ENCODE measurements around the gene CCZ1B. TPM values are rescaled to one million over a fixed set of nuclear protein-coding genes. Genes with fewer than 3 reads are reported as not detected.
"Not testable (repeated sequence)": the region's sequence is repeated elsewhere in the genome, so short reads cannot be mapped to it uniquely, and the experiment has no call there.

CCZ1B gene
- total RNA-seq, 1 donor from 2014 or later: 57.7 TPM

DNA sequence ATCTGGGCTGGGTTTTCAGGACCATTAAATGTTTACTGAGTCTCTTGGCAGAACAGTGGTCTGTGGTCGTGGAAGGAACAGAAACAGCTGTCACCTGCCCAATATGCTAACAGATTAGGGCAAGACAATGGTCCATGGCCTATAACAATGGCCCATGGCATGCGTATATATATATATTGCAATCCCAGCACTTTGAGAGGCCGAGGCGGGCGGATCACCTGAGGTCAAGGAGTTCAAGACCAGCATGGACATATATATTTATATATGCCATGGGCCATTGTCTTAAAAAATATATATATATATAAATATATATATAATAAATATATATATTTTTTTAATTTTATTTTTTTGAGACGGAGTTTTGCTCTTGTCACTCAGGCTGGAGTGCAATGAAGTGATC is 44.5 kb downstream of the CCZ1B start:
- FAIRE-seq; DNase-seq (ENCODE audit: low read depth); H3K4me3 ChIP-seq (ENCODE audit: low read depth, low read length); H3K36me3 ChIP-seq (ENCODE audit: control insufficient read depth, insufficient read depth, low read length); H3K27me3 ChIP-seq (ENCODE audit: control insufficient read depth, insufficient read depth, low read length): not testable (repeated sequence)

DNA sequence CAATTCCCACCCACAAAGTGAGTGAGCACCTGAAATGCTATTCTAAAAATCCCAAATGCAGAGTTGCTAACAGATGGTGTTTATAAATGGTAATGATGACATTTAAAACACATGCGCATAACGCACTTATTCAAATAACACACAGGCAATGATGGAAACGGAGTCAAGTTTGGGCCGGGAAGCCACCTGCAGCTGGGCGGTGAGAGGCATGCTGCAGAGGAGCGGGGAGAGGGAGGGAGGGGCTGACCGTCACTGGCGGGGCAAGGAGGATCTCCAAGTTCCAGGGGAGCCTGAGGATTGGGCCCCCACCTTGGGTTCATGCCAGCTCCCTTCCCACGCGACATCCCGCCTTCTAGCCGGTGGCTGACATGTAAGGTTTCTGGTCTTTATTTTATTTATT is 64.9 kb downstream of the CCZ1B start:
- not testable (repeated sequence) for DNase-seq (ENCODE audit: low read depth); FAIRE-seq; H3K27me3 ChIP-seq (ENCODE audit: control insufficient read depth, insufficient read depth, low read length); H3K4me3 ChIP-seq (ENCODE audit: low read depth, low read length); H3K36me3 ChIP-seq (ENCODE audit: control insufficient read depth, insufficient read depth, low read length)

DNA sequence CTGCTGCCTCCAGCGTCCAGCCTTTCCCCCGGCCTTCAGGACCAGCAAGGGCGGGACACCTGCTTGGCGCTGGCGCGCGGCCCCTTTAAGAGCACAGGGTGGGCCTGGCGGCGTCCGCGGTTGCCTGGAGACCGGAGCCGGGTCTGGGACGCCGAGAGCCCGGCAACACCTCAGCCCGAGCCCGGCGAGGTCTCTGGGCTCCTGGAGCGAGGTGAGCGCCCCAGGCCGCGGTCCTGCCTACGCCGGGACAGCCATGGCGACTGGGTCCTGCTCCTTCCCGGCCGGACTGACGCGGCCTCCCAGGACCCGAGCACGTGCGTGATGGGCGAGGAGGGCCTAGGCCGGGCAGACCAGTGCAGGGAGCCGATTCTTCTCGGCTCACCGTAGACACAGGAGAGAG is 72.1 kb downstream of the CCZ1B start, which contains the start of gene RSPH10B2:
Gene RSPH10B2, plus strand, starts transcription at position 140 of the 400 bp plus-strand sequence. CDS start 3,575 bp downstream, outside the sequence.
- not testable (repeated sequence) for DNase-seq (ENCODE audit: low read depth); FAIRE-seq; H3K4me3 ChIP-seq (ENCODE audit: low read depth, low read length); H3K36me3 ChIP-seq (ENCODE audit: control insufficient read depth, insufficient read depth, low read length); H3K27me3 ChIP-seq (ENCODE audit: control insufficient read depth, insufficient read depth, low read length)

DNA sequence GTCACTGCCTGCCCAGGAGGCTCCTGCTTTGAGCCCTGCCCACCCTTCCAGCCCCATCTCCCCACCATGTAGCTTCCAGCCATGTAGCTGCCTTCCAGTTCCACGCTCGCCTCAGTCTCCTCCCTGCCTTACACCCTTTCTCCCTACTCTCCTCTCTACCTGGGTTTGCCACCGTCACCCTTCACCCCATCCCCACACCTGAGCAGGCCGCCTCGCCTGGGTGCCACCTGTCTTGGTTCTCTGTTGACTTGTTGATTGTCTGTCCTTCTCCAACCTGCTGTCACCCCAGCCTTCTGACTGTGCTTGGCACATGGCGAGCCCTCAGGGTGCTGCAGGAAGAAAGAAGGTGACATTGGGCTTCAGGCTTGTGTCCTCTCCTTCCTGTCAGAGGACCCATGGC is 75.9 kb downstream of the CCZ1B start:
- DNase-seq (ENCODE audit: low read depth); H3K4me3 ChIP-seq (ENCODE audit: low read depth, low read length); H3K27me3 ChIP-seq (ENCODE audit: control insufficient read depth, insufficient read depth, low read length); H3K36me3 ChIP-seq (ENCODE audit: control insufficient read depth, insufficient read depth, low read length): not testable (repeated sequence)
- peak; percentile 52 for FAIRE-seq

DNA sequence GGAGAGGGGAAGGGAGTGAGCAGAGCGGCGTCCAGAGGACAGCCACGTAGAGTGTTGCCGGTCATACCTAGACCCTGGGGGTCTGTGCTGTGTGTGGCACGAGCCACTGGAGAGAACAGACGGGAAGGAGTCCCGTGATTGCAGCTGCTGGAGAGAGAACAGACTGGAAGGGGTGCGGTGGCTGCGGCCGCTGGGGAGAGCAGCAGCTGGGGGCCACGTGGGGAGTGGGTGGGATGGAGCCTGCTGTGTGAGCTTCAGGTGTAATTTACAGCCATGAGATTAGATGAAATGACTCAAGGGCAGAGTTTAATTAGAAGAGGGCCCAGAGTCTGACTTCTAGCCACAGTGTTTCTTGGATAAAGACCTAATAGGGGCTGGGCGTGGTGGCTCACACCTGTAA is 76.7 kb downstream of the CCZ1B start:
- H3K36me3 ChIP-seq (ENCODE audit: control insufficient read depth, insufficient read depth, low read length); FAIRE-seq; H3K4me3 ChIP-seq (ENCODE audit: low read depth, low read length); DNase-seq (ENCODE audit: low read depth); H3K27me3 ChIP-seq (ENCODE audit: control insufficient read depth, insufficient read depth, low read length): not testable (repeated sequence)

Other genes starting within 250 kb of the CCZ1B start
- 92.1 and 94.6 TPM in 2 replicates for gene ZDHHC4, start 248.8 kb downstream of the CCZ1B start, total RNA-seq
- 7.0 and 7.4 TPM in 2 replicates for gene INTS15, start 236.3 kb downstream of the CCZ1B start, total RNA-seq
- gene ZNF853, start 210.7 kb downstream of the CCZ1B start, total RNA-seq: 0.26 and 0.53 TPM in 2 replicates
- gene ZNF316, start 189.0 kb downstream of the CCZ1B start, total RNA-seq: 12.4 and 16.3 TPM in 2 replicates
- gene ZNF12, start 119.3 kb downstream of the CCZ1B start, total RNA-seq: 12.6 and 16.4 TPM in 2 replicates
- gene RSPH10B2, start 72.2 kb downstream of the CCZ1B start, total RNA-seq: 0.51 TPM in 1 of 2 replicates, not detected in the other

Measured in bronchial epithelial cell (primary cell).